OCI-LY3 (cell line): ENCODE measurements around the gene SPATA31A1.
"Not testable (repeated sequence)": the region's sequence is repeated elsewhere in the genome, so short reads cannot be mapped to it uniquely, and the experiment has no call there.

Source experiments
- H2AFZ ChIP-seq: fragments of 200-600, 300-600 bp; shearing (Covaris generic); 2 replicates; pipeline ENCODE4 v1.6.0; 2014; ENCODE audit warnings: antibody characterized with exemption, low read depth, low read length
- H3K27ac ChIP-seq: fragments of 200-600, 300-600 bp; sonication (generic); 2 replicates; pipeline ENCODE4 v1.5.1; 2014; ENCODE audit warnings: mild to moderate bottlenecking, low read length, moderate library complexity, mixed read lengths
- H3K27me3 ChIP-seq: fragments of 200-600, 300-600 bp; sonication (generic); 2 replicates; pipeline ENCODE4 v1.6.1; 2014; ENCODE audit warnings: low read depth, low read length, mixed read lengths
- H3K36me3 ChIP-seq: fragments of 200-600, 300-600 bp; sonication (generic); replicated peaks from 2 replicates; pipeline ENCODE3; 2014; ENCODE audit warnings: low read depth, low read length, mixed read lengths
- H3K4me1 ChIP-seq: fragments of 300-600, 200-600 bp; sonication (generic); 2 replicates; pipeline ENCODE4 v1.6.1; 2014; ENCODE audit warnings: low read length, mixed read lengths
- H3K4me2 ChIP-seq: fragments of 200-600, 300-600 bp; sonication (generic); 2 replicates; pipeline ENCODE4 v1.6.1; 2014; ENCODE audit warnings: low read length, mixed read lengths
- H3K4me3 ChIP-seq: fragments of 300-600, 200-600 bp; sonication (generic); 2 replicates; pipeline ENCODE4 v1.5.1; 2014; ENCODE audit warnings: antibody characterized with exemption, mild to moderate bottlenecking, low read length, moderate library complexity
- H3K79me2 ChIP-seq: fragments of 300-600, 200-600 bp; shearing (Covaris generic); 2 replicates; pipeline ENCODE4 v1.6.1; 2014; ENCODE audit warnings: mild to moderate bottlenecking, low read length, mixed read lengths
- H3K9ac ChIP-seq: fragments of 300-600, 200-600 bp; shearing (Covaris generic); 2 replicates; pipeline ENCODE4 v1.6.0; 2014; ENCODE audit warnings: mild to moderate bottlenecking, low read length, moderate library complexity
- H3K9me3 ChIP-seq: fragments of 200-600, 300-600 bp; shearing (Covaris generic); 2 replicates; pipeline ENCODE4 v1.6.1; 2014; ENCODE audit warnings: low read length, mixed read lengths; ENCODE audit not compliant: insufficient read depth
- H4K20me1 ChIP-seq: fragments of 200-600, 300-600 bp; sonication (generic); 2 replicates; pipeline ENCODE4 v1.6.1; 2016; ENCODE audit warnings: low read length, mixed read lengths; ENCODE audit not compliant: insufficient read depth

SPATA31A1 gene

GRCh38 chr9:39355369-39355768 lies at the start of gene SPATA31A1:
SPATA31A1 (plus strand) TSS chr9:39355669; CDS start chr9:39355731, 62 bp downstream.
- not testable (repeated sequence) for H3K4me3 ChIP-seq, H3K27me3 ChIP-seq, H3K9me3 ChIP-seq, H3K36me3 ChIP-seq, H3K79me2 ChIP-seq, H3K4me1 ChIP-seq, H3K9ac ChIP-seq, H3K4me2 ChIP-seq, H4K20me1 ChIP-seq, H2AFZ ChIP-seq, H3K27ac ChIP-seq

DNA sequence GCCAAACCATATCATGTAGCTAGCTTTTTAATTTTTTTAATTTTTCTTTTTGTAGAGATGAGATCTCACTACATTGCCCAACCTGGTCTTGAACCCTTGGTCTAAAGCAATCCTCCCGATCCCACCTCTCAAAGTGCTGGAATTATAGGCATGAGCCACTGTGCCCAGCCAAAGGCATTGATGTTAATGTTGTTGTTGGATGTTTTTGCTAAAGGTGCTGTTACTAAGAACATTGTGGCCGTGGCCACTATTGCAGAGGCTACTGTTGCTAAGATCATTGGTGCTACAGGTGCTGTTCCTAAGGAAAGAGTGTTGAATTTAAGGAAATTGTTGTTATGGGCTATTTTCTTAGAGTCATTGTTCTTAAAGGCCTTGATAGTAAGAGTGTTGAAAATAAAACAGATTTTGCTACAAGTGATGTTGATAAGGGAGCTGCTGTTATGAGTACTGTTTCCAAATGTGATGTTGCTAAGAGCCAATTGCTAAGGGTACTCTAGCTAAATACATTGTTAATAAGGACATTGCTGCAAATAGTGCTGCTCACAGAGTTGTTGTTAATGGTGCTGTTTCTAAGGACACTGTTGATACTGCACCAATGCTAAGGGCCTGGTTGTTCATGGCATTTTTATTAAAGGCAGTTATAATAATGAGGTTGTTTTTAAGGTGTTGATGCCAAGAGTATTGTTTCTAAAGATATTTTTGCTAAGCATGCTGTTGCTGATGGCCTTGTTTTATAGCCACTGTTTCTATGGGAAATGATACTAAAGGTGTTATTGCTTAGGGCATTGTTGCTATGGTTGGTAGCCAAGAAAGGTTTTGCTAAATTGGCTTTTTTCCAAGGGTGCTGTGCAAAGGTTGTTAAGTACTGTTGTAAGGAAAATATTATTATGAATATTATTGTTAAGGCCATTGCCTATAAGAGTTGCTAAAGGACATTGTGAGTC lies 52.1 kb downstream of the SPATA31A1 start:
- H2AFZ ChIP-seq, H3K27ac ChIP-seq, H4K20me1 ChIP-seq, H3K79me2 ChIP-seq, H3K9ac ChIP-seq, H3K4me1 ChIP-seq, H3K4me3 ChIP-seq, H3K4me2 ChIP-seq, H3K27me3 ChIP-seq, H3K36me3 ChIP-seq, H3K9me3 ChIP-seq: not testable (repeated sequence)

DNA sequence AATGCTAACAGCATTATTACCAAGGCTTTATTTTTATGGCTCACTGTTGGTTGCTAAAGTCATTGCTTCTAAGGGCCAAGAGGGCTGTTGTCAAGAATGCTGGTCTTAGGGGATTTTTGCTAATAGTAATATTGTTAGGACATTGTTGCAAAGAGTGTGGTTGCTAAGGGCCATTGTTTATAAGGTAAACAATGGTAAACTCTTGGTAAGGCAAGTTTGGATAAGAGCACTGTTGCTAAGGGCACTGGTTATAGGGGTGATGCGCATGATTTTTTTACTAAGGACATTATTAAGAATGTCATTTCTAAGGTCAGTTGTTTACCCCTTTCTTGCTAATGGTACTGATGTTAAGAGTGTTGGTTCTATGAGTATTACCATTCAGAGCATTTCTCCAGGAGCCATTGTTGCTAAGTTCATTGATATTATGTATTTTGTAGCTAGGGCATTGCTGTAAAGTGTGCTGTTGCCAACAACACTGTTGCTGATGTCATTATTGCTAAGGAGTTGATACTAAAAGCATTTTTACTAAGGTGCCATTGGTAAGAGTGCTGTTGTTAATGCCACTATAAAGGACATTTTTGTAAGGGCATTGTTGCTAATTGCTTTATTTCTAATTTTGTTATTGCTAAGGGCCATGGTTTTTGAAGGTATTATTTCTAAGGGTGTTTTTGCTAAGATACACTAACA lies 55.9 kb downstream of the SPATA31A1 start:
- not testable (repeated sequence) for H3K4me3 ChIP-seq, H3K9me3 ChIP-seq

More for the DNA sequence above, 55.9 kb downstream of the SPATA31A1 start:
- not testable (repeated sequence) for H4K20me1 ChIP-seq, H2AFZ ChIP-seq, H3K4me2 ChIP-seq, H3K27me3 ChIP-seq, H3K36me3 ChIP-seq, H3K79me2 ChIP-seq, H3K27ac ChIP-seq, H3K4me1 ChIP-seq, H3K9ac ChIP-seq
